ENCODE results near the gene PITPNC1.

PITPNC1 gene

GRCh38 chr17:67434061-67434525 is 57.0 kb downstream of the PITPNC1 start:
- DNase-seq (ENCODE audit: low read depth) = no peak

GRCh38 chr17:67435122-67435521 is 58.0 kb downstream of the PITPNC1 start:
- DNase-seq (ENCODE audit: low read depth) = no peak

- DNase-seq (ENCODE audit: low read depth) = no peak
Measured at GRCh38 chr17:67435786-67436185, 58.7 kb downstream of the PITPNC1 start.

GRCh38 chr17:67436233-67436632 is 59.2 kb downstream of the PITPNC1 start:
- no peak for DNase-seq (ENCODE audit: low read depth)

GRCh38 chr17:67438667-67439066 is 61.6 kb downstream of the PITPNC1 start:
- no peak for DNase-seq (ENCODE audit: low read depth)

DNA sequence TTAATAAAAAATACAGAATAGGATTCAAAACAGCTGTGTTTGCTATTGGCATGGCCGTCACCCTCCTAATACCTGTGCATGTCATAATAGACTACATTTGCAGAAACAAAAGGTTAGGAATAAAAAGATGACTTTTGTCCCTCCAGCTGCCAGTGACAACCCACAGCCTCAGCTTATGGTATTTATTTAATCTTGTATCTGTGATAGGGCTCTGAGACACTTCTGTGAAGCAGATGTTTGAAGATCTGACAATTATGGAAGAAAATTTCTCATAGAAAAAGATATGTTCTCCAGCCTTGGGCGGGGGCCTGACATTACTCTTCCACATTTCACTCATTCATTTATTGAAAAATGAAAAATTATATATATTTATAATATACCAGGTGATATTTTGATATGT is 62.2 kb downstream of the PITPNC1 start:
- DNase-seq (ENCODE audit: low read depth) = no peak

DNA sequence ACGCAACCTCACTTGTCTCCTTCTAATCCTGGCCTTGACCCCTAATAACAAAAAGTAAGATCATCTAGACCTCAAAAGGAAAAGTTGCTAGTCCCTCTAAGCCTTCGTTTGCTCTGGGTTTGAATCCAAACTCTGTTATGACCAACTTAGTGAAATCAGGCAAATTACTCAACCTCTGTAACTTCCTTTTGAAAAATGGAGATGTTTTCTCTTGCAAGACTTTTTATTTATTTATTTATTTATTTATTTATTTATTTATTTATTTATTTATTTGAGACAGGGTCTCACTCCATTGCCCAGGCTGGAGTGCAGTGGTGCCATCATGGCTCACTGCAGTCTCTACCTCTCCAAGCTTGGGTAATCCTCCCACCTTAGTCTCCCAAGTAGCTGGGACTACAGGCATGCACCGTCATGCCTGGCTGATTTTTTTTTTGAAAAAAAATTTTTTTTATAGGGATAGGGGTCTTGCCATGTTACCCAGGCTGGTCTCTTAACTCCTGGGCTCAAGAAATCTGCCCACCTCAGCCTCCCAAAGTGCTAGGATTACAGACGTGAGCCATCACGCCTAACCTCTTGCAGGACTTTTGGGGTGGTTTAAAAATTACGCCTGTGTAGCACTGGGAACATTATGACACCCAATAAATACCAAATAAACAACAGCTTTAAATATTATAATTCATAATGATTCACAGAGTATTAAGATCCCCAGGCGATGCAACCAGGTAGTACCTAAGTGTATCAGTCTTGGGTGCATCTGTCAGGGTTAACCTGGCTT is 63.4 kb downstream of the PITPNC1 start:
- no peak for DNase-seq (ENCODE audit: low read depth)

GRCh38 chr17:67441052-67441895 is 64.2 kb downstream of the PITPNC1 start:
- peak; percentile 38 for DNase-seq (ENCODE audit: low read depth)

DNA sequence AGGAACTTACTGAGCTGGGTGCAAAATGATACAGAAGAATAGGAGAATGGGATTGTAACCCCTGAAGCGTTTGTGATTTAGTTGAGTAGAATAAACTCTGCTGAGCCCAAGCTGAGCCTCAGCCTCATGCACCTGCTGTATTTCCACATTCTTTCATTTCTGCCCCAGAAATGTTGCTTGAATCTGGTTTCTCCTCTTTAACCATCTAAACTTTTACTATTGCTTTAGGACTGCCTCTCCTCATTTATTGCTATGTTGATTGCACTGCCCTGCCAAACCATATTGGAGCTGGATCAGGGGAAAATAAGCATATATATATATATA is 64.8 kb downstream of the PITPNC1 start:
- DNase-seq (ENCODE audit: low read depth) = no peak

GRCh38 chr17:67442787-67443624 is 65.9 kb downstream of the PITPNC1 start:
- DNase-seq (ENCODE audit: low read depth) = no peak

DNA sequence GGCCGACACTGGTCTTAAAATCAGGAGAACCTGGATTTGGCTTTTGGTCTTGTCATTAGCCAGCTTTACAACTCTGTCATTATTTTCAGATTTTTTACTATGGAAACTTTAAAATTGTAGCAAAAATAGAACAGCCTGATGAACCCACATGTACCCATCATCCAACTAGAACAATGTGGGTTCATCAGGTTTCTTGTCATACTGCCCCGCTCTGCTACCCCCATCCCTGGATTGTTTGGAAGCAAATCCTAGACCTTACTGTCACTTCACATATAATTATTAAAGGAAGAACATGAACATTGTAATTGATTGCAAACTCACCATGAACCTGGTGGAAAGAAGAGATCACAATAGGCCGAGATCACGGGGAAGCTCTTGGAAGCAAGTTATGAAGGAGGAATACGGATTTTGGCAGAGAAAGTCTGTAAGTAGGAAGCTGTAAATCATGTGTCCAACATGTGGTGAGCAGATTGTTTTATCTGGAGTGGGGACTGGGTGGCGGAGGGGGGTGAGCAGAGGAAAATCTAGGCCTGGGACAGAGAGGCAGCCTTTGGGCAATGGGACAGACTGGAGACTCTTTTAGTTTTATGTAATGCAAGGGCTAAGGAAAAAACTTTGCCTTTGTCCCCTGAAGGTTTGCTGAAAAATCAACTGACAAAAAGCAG is 67.0 kb downstream of the PITPNC1 start:
- peak; percentile 62 for DNase-seq (ENCODE audit: low read depth)

- no peak for DNase-seq (ENCODE audit: low read depth)
Measured at GRCh38 chr17:67448449-67448848, 71.4 kb downstream of the PITPNC1 start.

GRCh38 chr17:67449065-67449464 is 72.0 kb downstream of the PITPNC1 start:
- DNase-seq (ENCODE audit: low read depth) = no peak

DNA sequence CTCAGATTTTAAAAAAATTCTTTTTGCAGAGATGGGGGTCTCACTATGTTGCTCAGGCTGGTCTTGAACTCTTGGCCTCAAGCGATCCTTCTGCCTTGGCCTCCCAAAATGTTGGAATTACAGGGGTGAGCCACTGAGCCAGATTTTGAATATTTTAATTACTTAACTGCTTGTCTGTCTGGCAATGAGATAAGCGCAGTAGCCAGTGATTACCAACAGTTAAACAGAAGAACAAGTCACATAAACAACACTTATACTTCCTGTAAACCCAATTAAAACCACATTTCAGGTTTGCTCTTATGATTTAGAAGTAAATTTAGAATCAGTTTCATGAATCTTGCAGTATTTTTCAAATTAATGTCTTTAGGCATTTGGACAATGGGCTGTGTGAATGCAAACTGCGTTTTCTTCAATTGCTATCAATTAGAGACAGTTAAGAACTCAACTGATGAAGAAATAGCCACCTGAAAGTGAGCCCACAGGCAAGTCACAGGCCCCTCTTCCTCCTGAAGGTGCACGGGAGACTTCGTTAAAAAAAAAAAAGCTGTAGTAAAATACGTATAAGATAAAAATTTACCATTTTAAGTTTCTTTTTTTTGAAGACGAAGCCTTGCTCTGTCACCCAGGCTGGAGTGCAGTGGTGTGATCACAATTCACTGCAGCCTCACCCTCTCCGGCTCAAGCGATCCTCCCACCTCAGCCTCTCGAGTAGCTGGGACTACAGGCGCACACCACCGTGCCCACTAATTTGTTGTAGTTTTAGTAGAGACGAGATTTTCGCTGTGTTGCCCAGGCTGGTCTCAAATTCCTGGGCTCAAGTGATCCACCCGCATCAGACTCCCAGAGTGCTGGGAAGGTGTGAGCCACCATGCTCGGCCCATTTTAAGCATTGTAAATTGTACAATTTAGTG is 73.0 kb downstream of the PITPNC1 start:
- DNase-seq (ENCODE audit: low read depth) = no peak

GRCh38 chr17:67452681-67453554 is 75.8 kb downstream of the PITPNC1 start:
- no peak for DNase-seq (ENCODE audit: low read depth)

DNA sequence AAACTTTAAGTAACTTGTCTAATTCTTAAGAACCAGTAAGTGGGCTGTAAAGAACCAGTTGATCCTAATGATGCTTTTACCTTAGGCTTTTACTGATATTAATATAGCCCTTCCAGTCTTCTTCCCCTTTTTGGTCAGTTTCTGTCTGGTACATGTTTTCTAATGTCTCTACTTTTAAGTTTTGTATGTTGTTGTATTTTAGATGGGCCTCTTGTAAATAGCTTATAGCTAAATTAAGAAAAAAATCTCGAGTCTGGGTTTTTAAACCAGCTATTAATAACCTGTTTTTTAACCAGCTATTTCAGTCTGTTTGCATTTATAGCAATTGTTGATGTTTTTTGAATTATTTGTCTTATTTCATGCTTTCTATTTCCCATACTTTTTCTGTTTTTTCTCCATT is 79.0 kb downstream of the PITPNC1 start:
- DNase-seq (ENCODE audit: low read depth) = no peak

- DNase-seq (ENCODE audit: low read depth) = no peak
Measured at GRCh38 chr17:67456889-67457288, 79.8 kb downstream of the PITPNC1 start.

GRCh38 chr17:67458203-67458602 is 81.1 kb downstream of the PITPNC1 start:
- DNase-seq (ENCODE audit: low read depth) = no peak

- no peak for DNase-seq (ENCODE audit: low read depth)
Measured at GRCh38 chr17:67459985-67460384, 82.9 kb downstream of the PITPNC1 start.

All from fibroblast of gingiva (primary cell).